GM12801 (cell line): Measurements from ENCODE around the gene NR2E3.

Source experiments
- TF ChIP-seq, protein P1 (sequence below): IDR thresholded peaks from one replicate; pipeline ENCODE4 v1.5.1; 2011; ENCODE audit warnings: control low read depth; ENCODE audit not compliant: insufficient read length; ENCODE audit errors: extremely low read depth

Gene NR2E3

DNA sequence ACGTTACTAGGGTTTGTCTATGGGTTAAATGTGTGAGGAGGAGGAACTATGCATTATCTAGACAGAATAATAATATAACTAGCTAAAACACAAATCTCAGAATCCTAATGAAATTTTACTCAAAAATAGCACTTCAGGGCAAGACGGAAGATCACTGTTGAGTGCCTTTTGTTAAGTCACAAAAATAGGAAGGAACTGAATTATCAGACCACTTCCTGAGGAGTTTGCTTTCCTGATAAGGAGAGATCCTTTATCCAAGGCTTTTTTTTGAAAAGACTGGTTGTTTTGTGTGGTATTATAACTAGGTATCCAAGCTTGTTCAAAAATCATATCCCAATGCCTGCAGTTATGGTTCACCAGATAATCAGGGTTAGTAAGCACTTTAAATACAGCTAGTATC, 34.6 kb downstream of the NR2E3 start:
- TF ChIP-seq, protein P1, sequence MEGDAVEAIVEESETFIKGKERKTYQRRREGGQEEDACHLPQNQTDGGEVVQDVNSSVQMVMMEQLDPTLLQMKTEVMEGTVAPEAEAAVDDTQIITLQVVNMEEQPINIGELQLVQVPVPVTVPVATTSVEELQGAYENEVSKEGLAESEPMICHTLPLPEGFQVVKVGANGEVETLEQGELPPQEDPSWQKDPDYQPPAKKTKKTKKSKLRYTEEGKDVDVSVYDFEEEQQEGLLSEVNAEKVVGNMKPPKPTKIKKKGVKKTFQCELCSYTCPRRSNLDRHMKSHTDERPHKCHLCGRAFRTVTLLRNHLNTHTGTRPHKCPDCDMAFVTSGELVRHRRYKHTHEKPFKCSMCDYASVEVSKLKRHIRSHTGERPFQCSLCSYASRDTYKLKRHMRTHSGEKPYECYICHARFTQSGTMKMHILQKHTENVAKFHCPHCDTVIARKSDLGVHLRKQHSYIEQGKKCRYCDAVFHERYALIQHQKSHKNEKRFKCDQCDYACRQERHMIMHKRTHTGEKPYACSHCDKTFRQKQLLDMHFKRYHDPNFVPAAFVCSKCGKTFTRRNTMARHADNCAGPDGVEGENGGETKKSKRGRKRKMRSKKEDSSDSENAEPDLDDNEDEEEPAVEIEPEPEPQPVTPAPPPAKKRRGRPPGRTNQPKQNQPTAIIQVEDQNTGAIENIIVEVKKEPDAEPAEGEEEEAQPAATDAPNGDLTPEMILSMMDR = no peak

DNA sequence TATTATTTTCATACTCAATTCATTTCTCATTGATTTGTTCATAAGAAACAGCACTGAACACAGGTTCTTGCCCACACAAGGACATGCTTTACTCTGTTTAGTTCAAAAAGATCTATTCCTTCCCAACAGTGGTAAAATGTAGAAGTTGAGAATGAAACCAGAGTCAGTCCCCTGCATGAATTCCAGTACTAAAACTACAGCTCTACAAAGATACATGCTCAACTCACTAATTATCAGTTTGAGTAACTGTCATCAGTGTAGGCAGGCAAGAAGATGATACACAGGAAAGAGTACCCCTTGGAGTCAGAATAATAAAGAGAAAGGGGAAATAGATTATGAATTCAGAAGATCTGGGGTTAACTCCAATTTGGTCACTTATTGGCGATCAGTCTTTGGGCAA, 43.2 kb downstream of the NR2E3 start:
- TF ChIP-seq, protein P1 = no peak
